Mesenchymal stem cell (in vitro differentiated cells and primary cell): ENCODE results near the gene MAPK1IP1L.

ENCODE experiments used
- DNase-seq: peaks from one replicate; pipeline ENCODE4 v3.0.0-alpha.2; 2013
- H2AFZ ChIP-seq: one replicate; pipeline ENCODE4 v1.6.1; 2013; ENCODE audit warnings: low read depth, mild to moderate bottlenecking, control low read depth, inconsistent platforms, low read length, moderate library complexity
- H2AK5ac ChIP-seq: 2 replicates; pipeline ENCODE4 v1.6.1; 2013; ENCODE audit warnings: low read length, moderate library complexity, mild to moderate bottlenecking, inconsistent platforms; ENCODE audit not compliant: severe bottlenecking
- H2BK120ac ChIP-seq: one replicate; pipeline ENCODE4 v1.6.1; 2013; ENCODE audit warnings: low read depth, mild to moderate bottlenecking, inconsistent platforms, low read length, moderate library complexity
- H2BK12ac ChIP-seq, 2 experiments: one replicate each; pipeline ENCODE4 v1.6.1; 2013; ENCODE audit warnings: inconsistent platforms in 2 of 2, low read length in 2 of 2, mild to moderate bottlenecking in 2 of 2, moderate library complexity in 2 of 2, control low read depth in 1 of 2
- H2BK15ac ChIP-seq: one replicate; pipeline ENCODE4 v1.6.1; 2013; ENCODE audit warnings: mild to moderate bottlenecking, low read depth, inconsistent platforms; ENCODE audit not compliant: poor library complexity, severe bottlenecking
- H2BK5ac ChIP-seq: 2 replicates; pipeline ENCODE4 v1.6.1; 2013; ENCODE audit warnings: low read depth, mild to moderate bottlenecking, low read length, control low read depth, inconsistent platforms; ENCODE audit not compliant: poor library complexity, severe bottlenecking
- H3K14ac ChIP-seq, 2 experiments: one replicate each; pipeline ENCODE4 v1.6.1; 2013; ENCODE audit warnings: inconsistent platforms in 2 of 2, low read length in 2 of 2, control low read depth in 1 of 2, mild to moderate bottlenecking in 1 of 2, moderate library complexity in 1 of 2
- H3K18ac ChIP-seq, 2 experiments: one replicate each; pipeline ENCODE4 v1.6.1; 2013; ENCODE audit warnings: inconsistent platforms in 2 of 2, low read length in 2 of 2, control low read depth in 1 of 2, low read depth in 1 of 2, mild to moderate bottlenecking in 1 of 2
- H3K23ac ChIP-seq, 2 experiments: one replicate each; pipeline ENCODE4 v1.6.1; 2013; ENCODE audit warnings: inconsistent platforms in 2 of 2, low read length in 2 of 2, mild to moderate bottlenecking in 2 of 2, moderate library complexity in 2 of 2, control low read depth in 1 of 2
- H3K27ac ChIP-seq: 2 replicates; pipeline ENCODE4 v1.5.1; 2013; ENCODE audit warnings: mild to moderate bottlenecking, moderate library complexity, low read length, control low read depth, inconsistent platforms; ENCODE audit not compliant: poor library complexity, severe bottlenecking
- H3K27me3 ChIP-seq, 2 experiments: 2 replicates each; pipeline versions ENCODE4 v1.6.1 to v1.7.0; 2013; ENCODE audit warnings: low read length in 2 of 2, mild to moderate bottlenecking in 2 of 2, moderate library complexity in 2 of 2, control low read depth in 1 of 2, inconsistent platforms in 1 of 2; ENCODE audit not compliant: control insufficient read depth in 1 of 2, insufficient read depth in 1 of 2
- H3K36me3 ChIP-seq, 2 experiments: 2 replicates each; pipeline versions ENCODE4 v1.6.1 to v1.7.0; 2013; ENCODE audit warnings: low read length in 2 of 2, control low read depth in 1 of 2, inconsistent platforms in 1 of 2, low read depth in 1 of 2, mild to moderate bottlenecking in 1 of 2; ENCODE audit not compliant: insufficient read depth in 2 of 2, control insufficient read depth in 1 of 2
- H3K4ac ChIP-seq, 2 experiments: one replicate each; pipeline ENCODE4 v1.6.1; 2013; ENCODE audit warnings: inconsistent platforms in 2 of 2, low read length in 2 of 2, mild to moderate bottlenecking in 2 of 2, moderate library complexity in 2 of 2, control low read depth in 1 of 2, low read depth in 1 of 2
- H3K4me1 ChIP-seq: 2 replicates; pipeline ENCODE4 v1.6.1; 2013; ENCODE audit warnings: low read depth, low read length, control low read depth; ENCODE audit not compliant: control insufficient read depth, insufficient read depth
- H3K4me2 ChIP-seq: 2 replicates; pipeline ENCODE4 v1.6.1; 2013; ENCODE audit warnings: low read length, mild to moderate bottlenecking, inconsistent platforms; ENCODE audit not compliant: poor library complexity, severe bottlenecking
- H3K4me3 ChIP-seq, 2 experiments: 2 replicates each; pipeline versions ENCODE4 v1.5.1 to v1.7.0; 2013; ENCODE audit warnings: low read length in 2 of 2, mild to moderate bottlenecking in 2 of 2, control low read depth in 1 of 2, low read depth in 1 of 2; ENCODE audit not compliant: insufficient read depth in 1 of 2
- H3K79me1 ChIP-seq: replicated peaks from 2 replicates; pipeline ENCODE4 v1.6.1; 2013; ENCODE audit warnings: mild to moderate bottlenecking, control low read depth, low read length, inconsistent platforms; ENCODE audit not compliant: poor library complexity, severe bottlenecking
- H3K9ac ChIP-seq: 2 replicates; pipeline ENCODE4 v1.7.0; 2013; ENCODE audit warnings: mild to moderate bottlenecking, low read length, moderate library complexity
- H3K9me3 ChIP-seq: 2 replicates; pipeline ENCODE4 v1.7.0; 2013; ENCODE audit warnings: mild to moderate bottlenecking, low read length; ENCODE audit not compliant: control insufficient read depth
- H4K8ac ChIP-seq: one replicate; pipeline ENCODE4 v1.6.1; 2013; ENCODE audit warnings: inconsistent platforms, mild to moderate bottlenecking, low read length, moderate library complexity
- H4K91ac ChIP-seq: one replicate; pipeline ENCODE4 v1.6.1; 2013; ENCODE audit warnings: mild to moderate bottlenecking, low read length, inconsistent platforms
- WGBS: methylation state at CpG from one replicate; pipeline ENCODE4 v1.1.7; 2013; ENCODE audit warnings: mixed read lengths; 5-methylcytosine and 5-hydroxymethylcytosine counted together

Gene MAPK1IP1L

DNA sequence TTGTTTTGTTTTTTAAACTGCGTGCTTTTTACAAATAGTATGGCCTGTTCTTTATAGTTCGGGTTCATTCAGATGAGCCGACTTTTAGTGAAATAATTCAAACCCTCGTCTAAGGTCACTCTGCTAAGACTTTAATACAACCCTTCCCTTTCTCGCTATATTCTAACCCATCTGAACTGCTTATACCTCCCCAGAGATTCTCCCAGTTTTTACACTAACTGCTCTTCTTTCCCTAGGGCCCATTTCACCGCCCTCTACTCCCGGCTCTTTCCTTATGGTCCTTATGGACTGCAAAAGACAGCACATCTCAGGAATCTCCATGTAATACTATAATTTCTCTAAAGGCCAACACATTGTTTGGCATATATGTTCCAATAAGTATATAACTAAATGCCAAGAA, 2.1 kb downstream of the MAPK1IP1L start:
- Histone ChIP-seq H2BK5ac (no peak overlapping the region), H2AFZ (no peak overlapping the region), H3K27me3 (no peaks in the 10 kb centered on the region), H3K14ac (no peak overlapping the region), H3K23ac (no peak overlapping the region), H3K18ac (no peak overlapping the region), H2BK12ac (no peak overlapping the region), H3K79me1 (peaks cover 1% of the 10 kb centered on the region), H3K4ac (no peak overlapping the region), H3K4me1 (peaks cover 3% of the 10 kb centered on the region), H2BK120ac (no peak overlapping the region), H3K4me3 (peak overlapping the region in 1 of 2 experiments; percentile 91), H3K4me2 (no peak overlapping the region), H2AK5ac (no peak overlapping the region), H4K8ac (no peak overlapping the region), H3K36me3 (peaks cover 0 to 34% of the 10 kb centered on the region in 2 experiments), H3K9ac (peak overlapping the region; percentile 100), H3K9me3 (no peaks in the 10 kb centered on the region), H2BK15ac (no peak overlapping the region), H3K27ac (no peak overlapping the region), H4K91ac (no peak overlapping the region)
- no peak for DNase-seq
- over 99% methylated on average over 7 of the region's 7 CpGs for WGBS

- WGBS: 100% methylated on average over 9 of the region's 13 CpGs
- no peak for DNase-seq
- no peak overlapping the region for H3K27ac ChIP-seq
These were observed 2.7 kb downstream of the MAPK1IP1L start for GRCh38 chr14:55054098-55054497.

DNA sequence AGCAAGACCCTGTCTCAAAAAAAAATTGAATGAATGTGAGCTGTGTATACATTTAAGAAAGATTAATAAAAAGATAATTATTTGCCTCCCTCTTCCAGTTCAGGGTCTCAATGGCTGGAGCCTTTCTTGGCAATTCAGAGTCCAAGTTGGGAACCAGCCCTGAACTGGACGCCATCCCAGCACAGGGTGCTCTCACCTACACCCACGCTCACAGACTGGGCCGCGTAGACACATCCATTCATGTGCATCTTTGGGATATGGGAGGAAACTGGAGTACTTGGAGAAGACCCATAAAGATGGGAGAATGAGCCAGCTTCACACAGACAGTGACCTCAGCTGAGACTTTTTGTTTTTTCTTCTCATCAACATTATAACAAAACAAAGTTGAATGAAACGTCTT, 6.5 kb downstream of the MAPK1IP1L start:
- H3K4me1 ChIP-seq: no peaks in the 10 kb centered on the region
- peaks cover 6 to 59% of the 10 kb centered on the region in 2 experiments for H3K36me3 ChIP-seq
- no peak overlapping the region for H2AK5ac ChIP-seq
- H3K4me2 ChIP-seq: no peak overlapping the region
- H2AFZ ChIP-seq: no peak overlapping the region
- no peak overlapping the region for H3K4ac ChIP-seq
- no peak overlapping the region for H2BK5ac ChIP-seq
- no peak overlapping the region for H3K9ac ChIP-seq
- H2BK120ac ChIP-seq: no peak overlapping the region
- no peak overlapping the region for H4K91ac ChIP-seq
- H3K18ac ChIP-seq: no peak overlapping the region
- no peak overlapping the region for H3K14ac ChIP-seq
- no peak for DNase-seq
- no peak overlapping the region for H2BK15ac ChIP-seq
- H3K79me1 ChIP-seq: no peaks in the 10 kb centered on the region
- no peak overlapping the region for H2BK12ac ChIP-seq
- no peaks in the 10 kb centered on the region for H3K27me3 ChIP-seq
- H3K27ac ChIP-seq: no peak overlapping the region
- WGBS: 100% methylated on average over 2 of the region's 5 CpGs
- no peak overlapping the region for H4K8ac ChIP-seq
- no peak overlapping the region for H3K4me3 ChIP-seq
- H3K9me3 ChIP-seq: no peaks in the 10 kb centered on the region
- no peak overlapping the region for H3K23ac ChIP-seq

More at GRCh38 chr14:55054098-55054497, 2.7 kb downstream of the MAPK1IP1L start:
- no peak overlapping the region for H3K23ac ChIP-seq
- H3K9me3 ChIP-seq: no peaks in the 10 kb centered on the region
- no peak overlapping the region for H3K14ac ChIP-seq
- no peak overlapping the region for H2BK120ac ChIP-seq
- no peak overlapping the region for H3K18ac ChIP-seq
- H3K4me3 ChIP-seq: no peak overlapping the region
- no peak overlapping the region for H2AFZ ChIP-seq
- H3K4me2 ChIP-seq: no peak overlapping the region
- H3K36me3 ChIP-seq: peaks cover 0 to 35% of the 10 kb centered on the region in 2 experiments
- no peak overlapping the region for H2BK15ac ChIP-seq
- peaks cover 3% of the 10 kb centered on the region for H3K4me1 ChIP-seq
- H3K27me3 ChIP-seq: no peaks in the 10 kb centered on the region
- no peak overlapping the region for H2BK5ac ChIP-seq
- peaks cover 1% of the 10 kb centered on the region for H3K79me1 ChIP-seq
- no peak overlapping the region for H4K91ac ChIP-seq
- H2BK12ac ChIP-seq: no peak overlapping the region
- H2AK5ac ChIP-seq: no peak overlapping the region
- H3K9ac ChIP-seq: no peak overlapping the region
- H4K8ac ChIP-seq: no peak overlapping the region
- no peak overlapping the region for H3K4ac ChIP-seq

DNA sequence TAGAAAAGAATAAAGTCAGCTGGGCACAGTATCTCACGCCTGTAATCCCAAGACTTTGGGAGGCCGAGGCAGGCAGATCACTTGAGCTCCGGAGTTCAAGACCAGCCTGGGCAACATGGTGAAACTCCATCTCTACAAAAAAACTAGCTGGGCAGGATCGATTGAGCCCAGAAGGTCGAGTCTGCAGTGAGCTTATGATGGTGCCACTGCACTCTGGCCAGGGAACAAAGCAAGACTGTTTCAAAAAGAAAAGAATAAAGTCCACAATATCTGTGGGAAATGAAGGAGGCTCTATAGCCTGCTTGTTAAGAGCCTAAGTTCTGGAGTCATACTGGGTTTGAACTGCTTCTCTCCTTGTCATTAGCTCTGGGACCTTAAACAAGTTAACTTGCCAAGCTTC, 7.9 kb downstream of the MAPK1IP1L start:
- H4K91ac ChIP-seq: no peak overlapping the region
- H2AK5ac ChIP-seq: no peak overlapping the region
- H2BK120ac ChIP-seq: no peak overlapping the region
- H3K9me3 ChIP-seq: no peaks in the 10 kb centered on the region
- no peak overlapping the region for H3K4me2 ChIP-seq
- H3K9ac ChIP-seq: no peak overlapping the region
- H3K4ac ChIP-seq: no peak overlapping the region
- H3K14ac ChIP-seq: no peak overlapping the region
- H2AFZ ChIP-seq: no peak overlapping the region
- H2BK12ac ChIP-seq: no peak overlapping the region
- no peak overlapping the region for H2BK5ac ChIP-seq
- H3K4me3 ChIP-seq: no peak overlapping the region
- H2BK15ac ChIP-seq: no peak overlapping the region
- H3K4me1 ChIP-seq: no peaks in the 10 kb centered on the region
- no peak overlapping the region for H3K23ac ChIP-seq
- H3K18ac ChIP-seq: no peak overlapping the region
- no peak for DNase-seq
- H3K79me1 ChIP-seq: peaks cover 1% of the 10 kb centered on the region
- 97% methylated on average over 5 of the region's 5 CpGs for WGBS
- H3K27ac ChIP-seq: no peak overlapping the region
- peaks cover 12 to 62% of the 10 kb centered on the region in 2 experiments for H3K36me3 ChIP-seq
- H3K27me3 ChIP-seq: no peaks in the 10 kb centered on the region
- H4K8ac ChIP-seq: no peak overlapping the region
